Stimulated activated CD4-positive, alpha-beta T cell treated with anti-CD3 and anti-CD28 coated beads, Interleukin-2, amount 100 ng/mL, for 4 hours (primary cell): ENCODE measurements around the gene STPG3.
A peak's percentile ranks its signal among the peaks of the same experiment; 100 is the strongest.
"Not testable (repeated sequence)": the region's sequence is repeated elsewhere in the genome, so short reads cannot be mapped to it uniquely, and the experiment has no call there.

Experiments
- DNase-seq: peaks from one replicate; pipeline ENCODE4 v3.0.0-alpha.2; 2020; ENCODE audit warnings: low read depth

Gene STPG3

GRCh38 chr9:137234055-137234697, 16.9 kb upstream of the STPG3 start:
- DNase-seq, result no peak

GRCh38 chr9:137234758-137235423, 16.2 kb upstream of the STPG3 start:
- DNase-seq, result no peak

GRCh38 chr9:137235424-137236237, 15.5 kb upstream of the STPG3 start:
- DNase-seq, result no peak

GRCh38 chr9:137236238-137236935, 14.7 kb upstream of the STPG3 start:
- DNase-seq, result peak; percentile 87

GRCh38 chr9:137236936-137237421, 14.1 kb upstream of the STPG3 start:
- DNase-seq, result no peak

- DNase-seq, result no peak
Observed at GRCh38 chr9:137237759-137238726, 13.0 kb upstream of the STPG3 start.

- DNase-seq, result not testable (repeated sequence)
Observed at GRCh38 chr9:137239541-137240200, 11.4 kb upstream of the STPG3 start.

GRCh38 chr9:137240318-137240840, 10.7 kb upstream of the STPG3 start:
- DNase-seq, result peak; percentile 69

- peak; percentile 96 for DNase-seq
Observed at GRCh38 chr9:137240841-137241489, 10.1 kb upstream of the STPG3 start, which contains the start of gene TUBB4B. TSS of gene TUBB4B (plus strand) at chr9:137241287. CDS start at chr9:137241361, 74 bp downstream.

- peak; percentile 68 for DNase-seq
Observed at GRCh38 chr9:137241490-137242268, 9.4 kb upstream of the STPG3 start.

GRCh38 chr9:137242269-137243203, 8.6 kb upstream of the STPG3 start:
- DNase-seq, result no peak

- DNase-seq, result not testable (repeated sequence)
Observed at GRCh38 chr9:137243266-137243625, 7.8 kb upstream of the STPG3 start.

GRCh38 chr9:137243626-137244485, 7.2 kb upstream of the STPG3 start:
- DNase-seq, result no peak

- no peak for DNase-seq
Observed at GRCh38 chr9:137244486-137245449, 6.3 kb upstream of the STPG3 start.
